ENCODE results near the gene CYBA.

Gene CYBA

GRCh38 chr16:88626646-88627045 lies 24.2 kb downstream of the CYBA start:
- H3K4me3 ChIP-seq (ENCODE audit: low read depth, low read length), result no peak overlapping the region
- no peak for TF ChIP-seq CTCF (IDR thresholded peaks at IDR 0.05; ENCODE audit: insufficient read depth, low read depth, low read length, missing control alignments)
- no peak for DNase-seq (ENCODE audit: low read depth)

- no peak overlapping the region for H3K4me3 ChIP-seq (ENCODE audit: low read depth, low read length)
- no peak for TF ChIP-seq CTCF (IDR thresholded peaks at IDR 0.05; ENCODE audit: insufficient read depth, low read depth, low read length, missing control alignments)
- DNase-seq (ENCODE audit: low read depth), result no peak
Measured at GRCh38 chr16:88624977-88625576, 25.8 kb downstream of the CYBA start.

GRCh38 chr16:88624481-88624880 lies 26.4 kb downstream of the CYBA start:
- H3K4me3 ChIP-seq (ENCODE audit: low read depth, low read length), result no peak overlapping the region
- no peak for DNase-seq (ENCODE audit: low read depth)
- TF ChIP-seq CTCF (IDR thresholded peaks at IDR 0.05; ENCODE audit: insufficient read depth, low read depth, low read length, missing control alignments), result no peak

- no peak for DNase-seq (ENCODE audit: low read depth)
- TF ChIP-seq CTCF (IDR thresholded peaks at IDR 0.05; ENCODE audit: insufficient read depth, low read depth, low read length, missing control alignments), result no peak
- no peak overlapping the region for H3K4me3 ChIP-seq (ENCODE audit: low read depth, low read length)
Measured at GRCh38 chr16:88623858-88624257, 27.0 kb downstream of the CYBA start.

- no peak for TF ChIP-seq CTCF (IDR thresholded peaks at IDR 0.05; ENCODE audit: insufficient read depth, low read depth, low read length, missing control alignments)
- no peak overlapping the region for H3K4me3 ChIP-seq (ENCODE audit: low read depth, low read length)
- DNase-seq (ENCODE audit: low read depth), result no peak
Measured at GRCh38 chr16:88622866-88623265, 28.0 kb downstream of the CYBA start.

- no peak overlapping the region for H3K4me3 ChIP-seq (ENCODE audit: low read depth, low read length)
- DNase-seq (ENCODE audit: low read depth), result no peak
- TF ChIP-seq CTCF (IDR thresholded peaks at IDR 0.05; ENCODE audit: insufficient read depth, low read depth, low read length, missing control alignments), result no peak
Measured at GRCh38 chr16:88622125-88622524, 28.7 kb downstream of the CYBA start.

Data from GM12865 (cell line).